SHP77 (cell line): Measurements from ENCODE around the gene BPIFA3.

Experiments used
- DNase-seq, 2 experiments: peaks; one replicate each; lab custom pipeline; 2025; lab: John Stamatoyannopoulos, UW

The BPIFA3 gene

DNA sequence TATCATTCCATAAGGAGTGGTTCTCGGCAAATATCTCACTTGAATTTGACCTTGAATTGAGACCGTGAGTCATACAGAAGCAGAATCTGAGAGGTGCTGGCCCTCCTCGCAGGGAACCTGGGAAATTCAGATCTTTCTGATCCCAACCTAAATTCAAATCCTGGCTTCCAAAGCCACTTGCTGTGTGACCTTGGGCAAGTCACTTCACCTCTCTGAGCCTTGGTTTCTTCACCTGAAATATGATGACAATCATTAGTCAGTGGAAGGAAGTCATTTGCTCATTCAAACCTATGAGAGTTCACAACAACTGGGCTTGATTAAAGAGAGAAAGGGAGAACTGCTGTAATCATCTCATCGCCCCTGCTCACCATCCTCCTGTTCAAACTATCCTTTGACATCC is 7.2 kb downstream of the BPIFA3 start:
- DNase-seq = no peak

DNA sequence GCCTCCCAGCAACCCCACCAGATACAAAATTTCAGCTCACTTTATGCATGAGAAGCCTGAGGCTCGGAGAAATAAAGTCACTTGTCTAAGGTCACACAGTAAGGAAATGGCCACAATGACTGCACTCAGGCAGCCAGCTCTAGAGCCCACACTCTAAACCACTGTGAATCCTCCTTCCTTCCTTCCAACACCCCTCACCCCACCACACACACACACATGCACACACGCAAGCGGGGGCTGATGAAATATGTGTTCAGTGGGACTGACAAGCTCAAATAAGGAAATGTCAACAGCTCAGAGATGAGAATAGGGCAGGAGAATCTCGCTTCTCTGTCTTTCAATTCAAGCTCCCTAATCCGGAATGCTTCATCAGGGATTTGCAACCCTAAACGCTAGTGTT is 12.7 kb downstream of the BPIFA3 start:
- no peak for DNase-seq

DNA sequence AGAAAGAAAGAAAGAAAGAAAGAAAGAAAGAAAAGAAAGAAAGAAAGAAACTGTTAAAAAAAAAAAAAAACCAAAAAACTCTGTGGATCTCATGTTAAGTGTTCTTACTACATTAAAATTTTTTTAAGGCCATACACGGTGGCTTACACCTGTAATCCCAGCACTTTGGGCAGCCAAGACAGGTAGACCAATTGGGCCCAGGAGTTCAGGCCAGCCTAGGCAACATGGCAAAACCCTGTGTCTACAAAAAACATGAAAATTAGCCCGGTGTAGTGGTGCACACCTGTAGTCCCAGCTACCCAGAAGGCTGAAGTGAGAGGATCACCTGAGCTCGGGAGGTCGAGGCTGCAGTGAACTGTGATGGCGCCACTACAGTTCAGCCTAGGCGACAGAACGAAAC is 14.1 kb downstream of the BPIFA3 start:
- no peak for DNase-seq

DNA sequence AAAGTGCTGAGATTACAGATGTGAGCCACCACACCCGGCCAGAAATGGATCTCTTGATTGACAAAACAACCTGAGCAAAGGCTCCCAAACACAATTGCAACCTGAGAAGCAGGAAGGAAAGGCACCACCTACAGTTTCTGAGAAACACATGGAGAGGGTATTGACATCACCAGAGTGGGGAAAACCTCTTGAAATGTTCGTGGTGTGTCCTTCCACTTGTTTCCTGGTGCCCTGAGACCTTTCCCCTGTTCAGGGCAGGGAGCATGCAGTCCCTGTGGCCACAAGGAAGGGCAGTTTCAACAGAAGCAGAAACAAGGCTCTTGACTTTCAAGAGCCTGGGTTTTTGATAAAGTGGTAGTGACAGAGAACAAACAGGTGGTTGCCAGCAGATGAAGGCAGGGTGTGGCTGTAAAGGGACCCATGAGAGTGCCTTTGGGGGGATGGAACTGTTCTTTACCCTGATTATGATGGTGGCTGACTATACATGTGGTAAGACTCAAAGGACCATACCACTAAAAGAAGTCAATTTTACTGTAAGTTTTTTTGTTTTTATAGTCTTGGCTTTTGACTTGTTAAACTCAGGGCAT is 15.4 kb downstream of the BPIFA3 start:
- no peak for DNase-seq

DNA sequence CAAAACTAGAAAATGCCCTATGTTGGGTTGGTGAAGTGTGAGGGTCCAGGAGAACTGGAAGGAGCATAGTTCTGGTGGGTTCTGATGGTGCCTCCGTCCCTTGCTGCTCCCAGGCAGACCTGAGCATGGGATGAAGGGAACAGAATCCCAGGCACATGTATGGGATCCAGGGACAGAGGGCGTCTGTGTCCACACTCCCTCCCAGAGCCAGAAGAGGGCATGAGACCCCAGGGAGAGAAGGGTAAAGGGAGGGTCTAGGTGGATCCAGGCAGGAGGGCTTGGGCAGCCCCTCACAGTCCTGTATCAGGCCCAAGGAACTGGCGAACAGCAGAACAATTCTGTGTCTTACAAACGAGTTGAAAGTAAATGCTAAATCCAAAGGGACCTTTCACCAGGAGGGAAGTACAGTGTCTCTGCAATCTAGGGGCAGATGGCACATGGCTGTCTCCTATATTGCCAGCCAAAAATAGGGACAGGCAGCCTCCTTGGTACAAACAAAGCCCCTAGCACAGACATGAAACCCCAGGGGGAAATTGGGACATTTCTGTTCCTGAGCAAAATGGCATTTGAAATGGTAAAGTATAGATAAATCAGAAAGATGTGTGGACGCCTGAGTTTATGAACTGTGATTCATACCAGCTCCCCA is 16.1 kb downstream of the BPIFA3 start:
- DNase-seq = no peak

DNA sequence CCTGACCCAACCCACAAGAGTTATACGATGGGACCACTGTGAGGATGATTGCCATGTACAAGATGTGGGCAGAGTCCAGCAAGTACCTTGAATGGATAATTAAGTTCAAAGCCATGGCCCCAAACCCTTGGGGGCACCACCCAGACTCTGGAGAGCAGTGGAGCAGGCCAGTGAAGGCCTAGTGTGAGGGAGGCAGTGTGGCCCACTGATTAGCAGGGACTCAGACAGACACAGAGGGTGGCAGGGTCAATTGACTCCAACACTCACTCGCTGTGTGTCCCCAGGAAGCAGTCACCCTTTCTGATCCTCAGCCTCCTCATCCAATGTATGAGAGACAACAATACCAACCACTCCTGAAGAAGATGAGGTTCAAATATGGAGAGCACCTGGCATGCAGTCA is 16.9 kb downstream of the BPIFA3 start:
- DNase-seq = no peak

DNA sequence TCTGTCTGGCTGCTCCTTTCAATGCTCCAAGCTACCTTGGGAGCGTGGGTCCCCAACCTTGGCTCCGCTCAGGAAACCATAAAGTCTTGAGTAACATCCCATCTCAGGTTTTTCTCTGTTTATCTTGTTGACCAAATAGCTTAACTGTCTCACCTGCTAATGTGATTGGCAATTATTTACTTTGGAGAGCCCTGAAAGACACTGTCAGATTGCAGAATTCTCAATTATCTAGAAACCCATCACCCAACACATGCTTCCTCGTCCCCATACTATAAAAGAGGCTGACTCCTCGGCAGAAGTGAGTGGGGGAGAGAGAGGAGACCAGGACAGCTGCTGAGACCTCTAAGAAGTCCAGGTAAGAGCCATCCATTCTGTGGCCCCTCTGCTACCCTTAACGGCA is 18.5 kb downstream of the BPIFA3 start, which contains the start of gene BPIFA1:
TSS of gene BPIFA1 (plus strand) at position 301 of the 400 bp plus-strand sequence. CDS start 1,716 bp downstream, outside the sequence.
- DNase-seq = no peak

DNA sequence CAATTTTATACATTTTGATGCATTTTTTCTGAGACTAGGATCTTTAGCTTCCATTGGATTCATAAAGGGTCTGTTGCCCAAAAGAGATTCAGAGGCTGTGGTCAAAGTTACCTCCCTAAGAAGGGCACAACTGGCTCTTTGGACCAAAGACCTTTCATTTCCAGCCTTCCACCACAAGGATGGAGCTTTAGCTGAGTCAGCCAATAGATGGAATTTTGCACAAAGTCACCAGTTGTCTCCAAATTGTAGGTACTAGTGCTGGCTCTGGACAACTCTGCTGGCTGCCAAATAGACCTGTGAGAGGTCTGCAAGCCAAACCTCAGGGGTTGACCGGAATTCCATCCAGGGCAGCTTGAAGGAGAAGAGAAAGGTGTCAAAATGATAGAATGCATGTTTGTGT is 19.2 kb downstream of the BPIFA3 start:
- no peak for DNase-seq

DNA sequence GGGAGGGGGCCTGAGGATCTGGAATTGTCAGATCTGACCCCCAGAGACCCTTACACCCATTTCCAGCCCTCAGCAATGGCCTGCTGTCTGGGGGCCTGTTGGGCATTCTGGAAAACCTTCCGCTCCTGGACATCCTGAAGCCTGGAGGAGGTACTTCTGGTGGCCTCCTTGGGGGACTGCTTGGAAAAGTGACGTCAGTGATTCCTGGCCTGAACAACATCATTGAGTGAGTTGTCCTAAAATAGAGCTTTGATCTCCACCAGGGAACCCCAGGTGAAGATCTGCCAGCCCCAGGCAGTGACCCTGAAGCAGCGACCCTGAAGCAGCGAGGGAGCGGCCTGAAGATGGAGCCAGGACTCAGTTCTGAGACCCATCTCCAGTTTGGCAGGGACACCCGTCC is 20.8 kb downstream of the BPIFA3 start:
- no peak for DNase-seq

DNA sequence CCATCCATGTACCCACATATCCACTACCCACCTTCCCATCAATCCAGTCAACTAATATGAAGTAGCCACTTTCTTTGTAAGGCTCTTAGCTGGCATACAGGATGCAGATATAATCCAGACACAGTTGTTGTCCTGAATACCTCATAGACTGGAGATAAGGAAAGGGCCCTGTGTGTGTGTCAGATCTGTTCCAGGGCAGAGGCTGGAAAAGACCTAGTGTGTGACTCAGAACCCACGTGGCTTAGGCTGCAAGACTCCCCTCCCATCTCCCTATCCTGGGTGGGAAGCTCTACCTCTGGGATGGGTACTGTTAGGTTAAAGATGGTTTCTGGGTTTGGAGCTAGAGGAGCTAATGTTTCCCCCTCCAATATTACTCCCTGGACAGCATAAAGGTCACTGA is 22.3 kb downstream of the BPIFA3 start:
- DNase-seq = no peak

DNA sequence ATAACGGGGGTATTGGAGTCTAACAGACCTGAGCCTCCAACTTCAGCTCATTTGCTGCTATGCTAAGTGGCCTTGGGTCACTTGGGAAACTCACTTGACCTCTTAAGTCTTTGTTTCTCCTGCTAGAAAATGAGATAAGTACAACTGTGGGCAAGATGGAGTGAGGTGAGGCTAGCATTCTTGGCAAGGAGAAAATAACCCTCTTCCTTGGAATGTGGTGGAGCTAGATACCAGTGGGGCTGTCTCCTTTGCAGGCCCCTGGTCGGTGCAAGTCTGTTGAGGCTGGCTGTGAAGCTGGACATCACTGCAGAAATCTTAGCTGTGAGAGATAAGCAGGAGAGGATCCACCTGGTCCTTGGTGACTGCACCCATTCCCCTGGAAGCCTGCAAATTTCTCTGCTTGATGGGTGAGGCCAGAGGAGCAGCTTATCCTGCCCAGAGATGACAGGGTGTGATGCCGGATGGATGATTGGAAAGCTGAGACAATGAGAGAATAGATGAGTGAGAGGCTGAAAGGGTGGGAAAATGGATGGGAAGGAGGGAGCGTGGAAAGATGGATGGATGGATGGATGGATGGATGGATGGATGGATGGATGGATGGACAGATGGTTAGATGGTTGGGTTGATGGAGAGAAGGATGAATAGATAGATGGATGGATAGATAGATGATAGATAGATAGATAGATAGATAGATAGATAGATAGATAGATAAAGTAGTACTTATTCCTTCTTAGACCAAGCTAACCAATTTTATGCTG is 23.0 kb downstream of the BPIFA3 start:
- DNase-seq = no peak

DNA sequence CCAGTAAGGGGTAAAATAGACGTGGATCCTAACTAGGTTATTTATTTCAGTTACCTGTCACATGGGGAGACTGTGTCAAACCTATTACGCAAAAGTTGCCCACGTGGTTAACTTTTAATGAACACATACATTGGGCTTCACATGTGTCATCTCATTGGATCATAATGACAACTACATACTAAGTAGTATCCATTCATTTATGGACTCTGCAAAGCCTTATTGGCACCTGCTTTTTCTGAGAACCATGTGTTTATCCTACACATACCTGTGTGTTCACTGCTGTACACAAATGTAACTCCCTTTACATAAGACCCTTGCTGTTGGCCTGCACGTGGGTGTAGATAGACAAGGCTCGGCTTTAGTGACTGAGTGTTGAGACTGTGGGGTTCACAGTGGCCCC is 23.8 kb downstream of the BPIFA3 start:
- DNase-seq = no peak

DNA sequence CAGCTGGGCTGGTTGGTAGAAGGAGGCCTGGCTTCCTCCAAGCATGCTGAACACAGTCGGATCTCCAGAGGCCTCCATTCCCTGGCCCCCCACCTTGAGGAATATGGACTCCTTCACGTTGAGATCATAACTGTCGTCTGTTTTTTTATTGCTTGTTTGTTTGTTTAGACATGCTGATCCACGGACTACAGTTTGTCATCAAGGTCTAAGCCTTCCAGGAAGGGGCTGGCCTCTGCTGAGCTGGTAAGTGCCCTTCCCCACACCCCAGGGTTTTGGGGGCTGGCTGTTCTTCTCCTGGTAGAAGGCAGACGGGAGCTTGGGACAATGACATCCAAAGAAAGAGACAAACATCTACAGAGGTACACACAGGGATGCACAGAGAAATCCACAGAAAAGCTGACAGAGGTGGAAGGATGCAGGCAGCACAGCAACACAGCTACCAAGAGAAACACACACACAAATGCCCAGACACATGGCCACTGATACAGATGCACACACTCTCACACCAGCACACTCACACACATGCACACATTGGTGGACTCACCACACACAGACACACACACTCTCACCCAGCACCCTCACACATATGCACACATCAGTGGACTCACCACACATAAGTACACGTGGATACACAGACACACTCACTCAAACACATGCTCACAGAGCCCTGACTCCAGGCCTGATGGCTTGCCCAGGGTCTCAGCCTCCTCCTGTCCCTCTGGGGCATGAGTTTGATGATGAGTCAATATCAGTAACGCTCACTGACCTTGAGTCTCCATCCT is 25.4 kb downstream of the BPIFA3 start:
- DNase-seq = no peak

DNA sequence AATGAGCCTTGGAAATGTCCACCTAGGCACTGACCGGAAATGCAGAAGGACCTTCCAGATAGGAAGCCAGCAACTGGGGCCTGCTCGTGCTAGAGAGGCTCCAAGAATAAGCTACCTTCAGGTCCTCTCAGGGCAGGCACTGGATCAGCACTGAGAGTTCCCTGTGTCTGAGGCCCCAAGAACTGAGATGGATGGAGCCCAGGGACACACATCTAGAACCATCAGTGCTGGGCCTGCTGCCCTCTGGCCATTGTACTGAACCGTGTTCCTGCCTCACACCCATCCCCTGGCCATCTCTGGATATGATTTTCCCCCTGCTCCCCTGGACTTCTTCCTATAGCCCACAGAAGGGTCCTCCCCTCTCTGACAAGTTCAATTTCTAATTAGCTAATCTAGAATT is 28.9 kb downstream of the BPIFA3 start:
- no peak for DNase-seq

DNA sequence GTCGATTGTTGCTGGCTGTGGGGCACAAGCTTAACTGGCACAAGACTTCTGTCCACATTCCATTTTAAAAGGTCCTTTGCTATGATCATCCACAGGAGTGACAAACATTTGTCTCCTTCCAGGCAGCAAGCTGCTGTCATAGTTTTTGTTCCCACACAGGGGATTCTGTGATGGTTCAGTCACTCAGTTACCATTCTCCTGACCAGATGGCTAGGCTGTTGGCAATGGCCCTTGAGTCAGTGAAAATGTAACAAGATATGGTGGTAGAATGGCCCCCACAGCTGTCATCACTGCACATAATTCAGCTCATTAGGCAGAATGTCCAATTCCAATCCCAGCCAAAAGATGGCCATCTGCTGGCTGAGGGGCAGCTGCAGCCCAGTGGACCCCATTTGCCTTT is 32.3 kb downstream of the BPIFA3 start:
- DNase-seq = no peak

DNA sequence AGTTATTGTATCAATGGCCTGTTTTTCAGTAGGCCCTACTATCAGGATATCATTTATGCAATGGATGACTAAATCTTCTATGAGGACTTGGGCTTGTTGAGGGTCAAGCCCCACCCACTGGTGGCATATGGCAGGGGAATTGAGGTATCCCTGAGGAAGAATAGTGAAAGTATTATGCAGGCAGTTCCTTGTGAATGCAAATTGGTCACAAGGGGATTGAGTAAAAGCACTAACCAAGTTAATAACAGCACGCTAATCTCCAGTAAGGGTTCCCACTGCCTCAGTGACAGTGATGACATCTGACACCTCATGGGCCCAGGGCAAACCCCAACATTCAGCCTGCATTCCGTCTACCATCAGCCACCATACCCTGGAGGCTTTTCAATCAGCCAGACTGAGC is 33.5 kb downstream of the BPIFA3 start:
- DNase-seq = no peak

DNA sequence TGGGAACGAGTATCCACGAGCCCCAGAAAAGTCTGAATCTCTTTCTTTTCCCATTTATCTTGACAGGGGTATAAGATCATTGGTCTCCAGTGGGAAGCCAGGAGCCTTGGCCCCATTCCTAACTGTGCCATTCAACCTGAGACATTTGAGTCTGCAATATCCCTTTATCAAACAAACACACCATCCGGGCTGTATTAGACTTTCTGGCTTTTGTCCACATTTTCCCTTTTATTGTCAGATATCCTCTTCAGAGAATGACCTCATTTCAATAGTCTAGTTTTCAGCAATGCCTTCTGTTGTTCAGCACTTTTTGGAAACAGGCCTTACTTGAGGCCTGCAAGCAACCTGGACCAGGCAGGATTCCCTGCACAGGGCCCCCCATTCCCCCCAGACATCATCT is 34.3 kb downstream of the BPIFA3 start:
- DNase-seq = no peak

DNA sequence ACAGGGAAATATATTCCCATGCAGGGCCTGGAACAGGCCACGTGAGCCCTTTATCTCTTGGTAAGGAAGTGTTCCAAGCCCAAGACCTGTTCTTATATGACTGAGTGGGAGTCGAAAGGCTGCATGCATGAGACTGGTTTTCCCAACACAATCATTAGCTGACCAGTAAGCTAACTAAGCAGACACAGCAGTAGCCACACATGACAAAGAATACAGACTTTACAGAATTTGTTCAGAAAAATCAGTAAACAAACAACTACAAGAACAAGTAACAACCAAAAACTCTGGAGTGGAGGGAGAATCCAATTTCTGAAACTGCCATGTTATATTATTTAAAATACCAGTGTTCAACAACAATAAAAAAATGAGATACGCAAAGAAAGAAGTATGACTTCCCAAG is 35.3 kb downstream of the BPIFA3 start:
- DNase-seq = no peak

DNA sequence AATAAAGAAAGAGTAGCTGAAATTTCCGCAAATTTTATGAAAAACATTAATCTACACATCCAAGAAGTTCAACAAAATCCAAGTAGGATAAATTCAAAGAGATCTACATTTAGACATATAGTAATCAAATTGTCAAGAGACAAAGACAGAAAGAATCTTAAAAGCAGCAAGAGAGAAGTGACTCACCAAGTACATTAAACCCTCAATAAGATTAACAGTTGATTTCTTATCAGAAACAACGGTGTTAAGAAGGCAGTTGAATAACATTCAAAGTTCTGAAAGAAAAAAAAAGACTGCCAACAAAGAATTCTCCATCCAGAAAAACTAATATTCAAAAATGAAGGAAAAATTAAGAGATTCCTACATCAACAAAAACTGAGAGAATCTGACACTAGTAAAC is 37.9 kb downstream of the BPIFA3 start:
- DNase-seq = no peak

DNA sequence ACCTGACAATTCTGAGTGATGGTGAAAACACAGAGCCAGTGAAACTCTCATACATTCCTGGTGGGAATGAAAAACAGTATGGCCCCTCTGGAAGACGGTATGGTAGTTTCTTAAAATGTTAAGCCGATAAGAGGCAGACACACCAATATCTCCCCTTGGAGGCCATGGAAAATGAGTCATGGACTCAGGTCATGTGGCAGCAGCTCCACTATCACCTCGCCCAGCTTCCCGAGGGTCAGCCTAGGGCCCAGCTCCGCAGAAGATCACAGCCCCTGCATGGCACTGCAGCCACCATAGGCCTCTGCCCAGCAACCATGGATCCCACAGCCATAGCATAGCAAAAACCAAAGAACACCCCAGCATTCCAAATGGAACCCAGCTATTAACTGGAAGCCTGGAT is 40.1 kb downstream of the BPIFA3 start:
- DNase-seq = no peak

DNA sequence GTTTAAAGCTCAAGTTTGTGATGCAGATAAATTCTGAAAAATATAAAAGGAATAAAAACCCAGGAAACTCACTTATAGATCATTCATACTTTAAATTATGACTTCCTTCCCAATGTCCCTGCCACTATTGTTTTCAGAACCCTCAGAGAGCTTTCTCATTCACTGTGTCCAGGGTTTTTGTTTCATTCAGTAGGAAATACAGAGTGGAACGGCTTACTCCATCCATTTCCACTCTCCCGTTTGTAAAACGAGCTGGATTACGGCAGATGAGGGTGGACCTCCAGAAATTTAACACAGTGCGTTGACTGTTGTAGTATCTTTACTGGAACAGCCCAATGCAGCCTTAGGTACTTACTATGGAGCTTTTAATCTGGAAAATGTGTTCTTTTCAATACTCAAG is 42.2 kb downstream of the BPIFA3 start:
- no peak for DNase-seq

DNA sequence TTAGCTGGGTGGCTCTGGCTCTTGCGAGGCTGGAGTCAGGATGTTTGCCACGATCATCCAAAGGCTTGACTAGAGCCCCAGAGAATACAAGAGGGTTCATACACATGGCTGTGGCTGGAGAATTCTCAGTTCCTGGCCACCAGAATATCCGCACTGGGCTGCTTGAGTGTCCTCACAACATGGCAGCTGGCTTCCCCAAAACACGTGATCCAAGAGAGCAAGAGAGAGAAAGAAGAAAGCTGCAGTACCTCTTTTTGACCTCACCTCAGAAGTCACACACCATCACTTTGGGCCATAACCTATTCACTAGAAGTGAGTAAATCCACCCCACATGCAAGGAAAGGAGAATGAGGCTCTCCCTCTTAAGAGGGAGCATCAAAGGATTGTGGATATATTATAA is 44.3 kb downstream of the BPIFA3 start:
- no peak for DNase-seq

DNA sequence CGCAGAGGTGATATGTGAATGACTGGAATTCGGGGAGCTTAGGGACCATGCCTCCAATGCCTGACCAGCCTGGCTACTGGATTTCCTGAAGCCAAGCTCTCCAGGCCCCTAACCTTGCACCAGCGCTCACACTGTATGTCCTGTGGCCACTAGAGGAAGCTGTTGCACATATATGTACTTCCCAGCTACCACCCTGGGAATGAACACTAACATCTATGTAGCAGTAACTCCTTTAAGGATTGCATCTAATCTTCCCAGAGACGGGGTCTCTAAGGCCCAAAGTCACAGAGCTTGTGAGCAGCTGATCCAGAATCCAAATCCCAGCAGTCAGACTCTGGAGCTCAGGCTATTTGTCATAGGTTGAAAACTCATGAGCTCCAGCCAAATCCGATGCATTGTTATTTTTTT is 45.5 kb downstream of the BPIFA3 start:
- peak; percentile 53 to 58 for DNase-seq
